Large intestine (tissue), 3 donors: ENCODE results near the gene TLK2. TPM values are rescaled to one million over a fixed set of nuclear protein-coding genes. Genes with fewer than 3 reads are reported as not detected.
"Not testable (repeated sequence)": the region's sequence is repeated elsewhere in the genome, so short reads cannot be mapped to it uniquely, and the experiment has no call there.

Experiments used
- DNase-seq, 2 donors: peaks; one replicate each; pipeline versions ENCODE4 v3.0.0 to v3.0.0-alpha.2; 2013
- H3K27ac ChIP-seq: one replicate; pipeline ENCODE4 v1.5.1; 2013; ENCODE audit warnings: low read length
- H3K27me3 ChIP-seq: 2 replicates; pipeline ENCODE4 v1.6.1; 2013; ENCODE audit warnings: low read length; ENCODE audit not compliant: control insufficient read depth, insufficient read depth
- H3K36me3 ChIP-seq: 2 replicates; pipeline ENCODE4 v1.6.1; 2013; ENCODE audit warnings: low read length; ENCODE audit not compliant: control insufficient read depth, insufficient read depth
- H3K4me1 ChIP-seq: one replicate; pipeline ENCODE4 v1.6.1; 2013; ENCODE audit warnings: low read length; ENCODE audit not compliant: control insufficient read depth, insufficient read depth
- H3K4me3 ChIP-seq: one replicate; pipeline ENCODE4 v1.5.1; 2013; ENCODE audit warnings: low read length
- H3K9me3 ChIP-seq: one replicate; pipeline ENCODE4 v1.6.1; 2013; ENCODE audit warnings: mild to moderate bottlenecking, low read depth, low read length, moderate library complexity; ENCODE audit not compliant: control insufficient read depth
- WGBS: methylation state at CpG from one replicate; pipeline ENCODE4 v1.1.5; 2013; ENCODE audit warnings: low lambda C conversion rate; ENCODE audit not compliant: insufficient coverage; 5-methylcytosine and 5-hydroxymethylcytosine counted together
- polyA plus RNA-seq: library from polyadenylated mRNA; unstranded; fragments of 120-200 nt; gene quantifications from one replicate; pipeline ENCODE4 v1.2.1, GENCODE V29; 2013

The TLK2 gene
- polyA plus RNA-seq, 1 donor: 29.8 TPM

GRCh38 chr17:62510247-62510819 is 31.7 kb downstream of the TLK2 start:
- H3K9me3 ChIP-seq, H3K4me3 ChIP-seq, H3K27ac ChIP-seq, H3K27me3 ChIP-seq, DNase-seq, H3K4me1 ChIP-seq, H3K36me3 ChIP-seq: not testable (repeated sequence)
- no CpG with 5 or more reads among the region's 3 CpGs for WGBS

GRCh38 chr17:62511014-62511413 is 32.4 kb downstream of the TLK2 start:
- H3K4me3 ChIP-seq, H3K4me1 ChIP-seq, H3K9me3 ChIP-seq, H3K27me3 ChIP-seq, DNase-seq, H3K36me3 ChIP-seq, H3K27ac ChIP-seq: not testable (repeated sequence)
- WGBS: 83% methylated on average over 2 of the region's 3 CpGs

- DNase-seq, H3K27me3 ChIP-seq, H3K9me3 ChIP-seq, H3K36me3 ChIP-seq, H3K4me3 ChIP-seq, H3K4me1 ChIP-seq, H3K27ac ChIP-seq: not testable (repeated sequence)
- no CpG with 5 or more reads among the region's 11 CpGs for WGBS
Measured at GRCh38 chr17:62516376-62516775, 37.8 kb downstream of the TLK2 start.

GRCh38 chr17:62521295-62521694 is 42.7 kb downstream of the TLK2 start:
- not testable (repeated sequence) for H3K27me3 ChIP-seq, DNase-seq, H3K4me1 ChIP-seq, H3K9me3 ChIP-seq, H3K36me3 ChIP-seq, H3K27ac ChIP-seq, H3K4me3 ChIP-seq
- no CpG with 5 or more reads among the region's 5 CpGs for WGBS

- not testable (repeated sequence) for H3K9me3 ChIP-seq, DNase-seq, H3K4me3 ChIP-seq, H3K36me3 ChIP-seq, H3K27ac ChIP-seq, H3K27me3 ChIP-seq, H3K4me1 ChIP-seq
- no CpG with 5 or more reads among the region's 6 CpGs for WGBS
Measured at GRCh38 chr17:62524077-62524476, 45.5 kb downstream of the TLK2 start.

- not testable (repeated sequence) for DNase-seq, H3K27me3 ChIP-seq, H3K9me3 ChIP-seq, H3K4me3 ChIP-seq, H3K4me1 ChIP-seq, H3K27ac ChIP-seq
- peaks cover 13% of the 10 kb centered on the region for H3K36me3 ChIP-seq
- no CpG with 5 or more reads among the region's 6 CpGs for WGBS
Measured at GRCh38 chr17:62525317-62525716, 46.7 kb downstream of the TLK2 start.

- H3K9me3 ChIP-seq, H3K36me3 ChIP-seq, H3K27me3 ChIP-seq, H3K4me3 ChIP-seq, H3K27ac ChIP-seq, H3K4me1 ChIP-seq, DNase-seq: not testable (repeated sequence)
- WGBS: no CpG with 5 or more reads among the region's 1 CpG
Measured at GRCh38 chr17:62530936-62531335, 52.3 kb downstream of the TLK2 start.

GRCh38 chr17:62536557-62536956 is 57.9 kb downstream of the TLK2 start:
- peaks cover 22% of the 10 kb centered on the region for H3K36me3 ChIP-seq
- not testable (repeated sequence) for H3K4me3 ChIP-seq

GRCh38 chr17:62541073-62541472 is 62.4 kb downstream of the TLK2 start:
- not testable (repeated sequence) for H3K4me1 ChIP-seq, H3K9me3 ChIP-seq, H3K27me3 ChIP-seq, H3K27ac ChIP-seq, DNase-seq, H3K4me3 ChIP-seq
- peaks cover 31% of the 10 kb centered on the region for H3K36me3 ChIP-seq
- 100% methylated on average over 1 of the region's 4 CpGs for WGBS

More at GRCh38 chr17:62536557-62536956, 57.9 kb downstream of the TLK2 start:
- not testable (repeated sequence) for H3K27me3 ChIP-seq, H3K4me1 ChIP-seq, DNase-seq, H3K9me3 ChIP-seq, H3K27ac ChIP-seq
- 89% methylated on average over 1 of the region's 4 CpGs for WGBS

GRCh38 chr17:62543278-62543775 is 64.7 kb downstream of the TLK2 start:
- WGBS: no CpG with 5 or more reads among the region's 3 CpGs
- H3K9me3 ChIP-seq, H3K27ac ChIP-seq, H3K27me3 ChIP-seq, H3K4me1 ChIP-seq, DNase-seq, H3K4me3 ChIP-seq: not testable (repeated sequence)
- H3K36me3 ChIP-seq: peaks cover 21% of the 10 kb centered on the region

GRCh38 chr17:62546066-62546465 is 67.4 kb downstream of the TLK2 start:
- DNase-seq, H3K27me3 ChIP-seq, H3K4me1 ChIP-seq, H3K4me3 ChIP-seq, H3K9me3 ChIP-seq, H3K27ac ChIP-seq: not testable (repeated sequence)
- H3K36me3 ChIP-seq: peaks cover 11% of the 10 kb centered on the region
- no CpG with 5 or more reads among the region's 5 CpGs for WGBS
